Measurements from ENCODE around the gene HDAC9. TPM values are rescaled to one million over a fixed set of nuclear protein-coding genes. Genes with fewer than 3 reads are reported as not detected.

The HDAC9 gene
- polyA plus RNA-seq, 1 of the 3 experiments (the other 2 are of a cell fraction): 11.6 TPM

DNA sequence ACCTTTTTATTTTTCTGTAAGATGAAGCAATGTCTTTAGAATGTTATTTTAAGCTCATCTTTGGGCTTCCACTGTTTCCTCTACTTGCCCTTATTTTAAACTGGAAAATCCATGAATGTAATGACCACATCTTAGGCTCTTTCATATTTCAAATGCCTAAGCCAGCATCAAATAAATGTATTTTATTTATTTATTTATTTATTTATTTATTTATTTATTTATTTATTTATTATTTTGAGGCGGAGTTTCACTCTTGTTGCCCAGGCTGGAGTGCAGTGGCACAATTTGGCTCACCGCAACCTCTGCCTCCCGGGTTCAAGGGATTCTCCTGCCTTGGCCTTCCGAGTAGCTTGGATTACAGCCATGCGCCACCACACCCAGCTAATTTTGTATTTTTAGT lies 69.2 kb downstream of the HDAC9 start:
- no peaks in the 10 kb centered on the region for H4K20me1 ChIP-seq (ENCODE audit: insufficient read depth)
- H2AFZ ChIP-seq (ENCODE audit: low read depth): no peak overlapping the region
- H3K79me2 ChIP-seq (ENCODE audit: insufficient read depth): peaks cover 71% of the 10 kb centered on the region
- no peak overlapping the region for H3K9ac ChIP-seq
- WGBS (ENCODE audit: low lambda C conversion rate): 95% methylated on average over 5 of the region's 5 CpGs
- H3K27me3 ChIP-seq (ENCODE audit: insufficient read depth): no peaks in the 10 kb centered on the region
- H3K4me3 ChIP-seq (ENCODE audit: low read depth in 2 of 2, low read length in 1 of 2): no peak overlapping the region
- no peaks in the 10 kb centered on the region for H3K9me2 ChIP-seq
- H3K9me3 ChIP-seq: no peaks in the 10 kb centered on the region
- peaks cover 12% of the 10 kb centered on the region for H3F3A ChIP-seq (replicated peaks; ENCODE audit: insufficient read depth)
- no peak overlapping the region for H3K27ac ChIP-seq (ENCODE audit: low read depth in 2 of 2, low read length in 1 of 2)
- H3K36me3 ChIP-seq (replicated peaks in 1 of 2; ENCODE audit: control insufficient read depth in 1 of 2, insufficient read depth in 2 of 2, low read length in 1 of 2): peaks cover 4 to 14% of the 10 kb centered on the region in 2 experiments
- peaks cover 3 to 4% of the 10 kb centered on the region in 2 experiments; a peak in 2 of 4 replicates for H3K4me1 ChIP-seq (ENCODE audit: control insufficient read depth in 1 of 2, insufficient read depth in 2 of 2, low read depth in 1 of 2, low read length in 1 of 2)
- ChIA-PET POLR2A (no interaction called here), CTCF (interaction anchor here (0.6 to 21.6 kb wide), 10 partner anchors 9 to 231 kb away, joined by 3 to 495 read pairs (median 4); no protein-coding TSS in a partner anchor)
- TF ChIP-seq POLR2AphosphoS5 (IDR thresholded peaks at IDR 0.05; ENCODE audit: low read depth, low read length) (no peak), MXI1 (IDR thresholded peaks at IDR 0.05; ENCODE audit: low read depth, low read length) (no peak), YY1 (IDR thresholded peaks at IDR 0.05; ENCODE audit: low read depth) (no peak), FOXM1 (IDR thresholded peaks at IDR 0.05; ENCODE audit: low read depth) (no peak), SMC3 (IDR thresholded peaks at IDR 0.05; ENCODE audit: low read depth, low read length) (no peak)
- TF ChIP-seq, protein P1, sequence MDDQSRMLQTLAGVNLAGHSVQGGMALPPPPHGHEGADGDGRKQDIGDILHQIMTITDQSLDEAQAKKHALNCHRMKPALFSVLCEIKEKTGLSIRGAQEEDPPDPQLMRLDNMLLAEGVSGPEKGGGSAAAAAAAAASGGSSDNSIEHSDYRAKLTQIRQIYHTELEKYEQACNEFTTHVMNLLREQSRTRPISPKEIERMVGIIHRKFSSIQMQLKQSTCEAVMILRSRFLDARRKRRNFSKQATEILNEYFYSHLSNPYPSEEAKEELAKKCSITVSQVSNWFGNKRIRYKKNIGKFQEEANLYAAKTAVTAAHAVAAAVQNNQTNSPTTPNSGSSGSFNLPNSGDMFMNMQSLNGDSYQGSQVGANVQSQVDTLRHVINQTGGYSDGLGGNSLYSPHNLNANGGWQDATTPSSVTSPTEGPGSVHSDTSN (IDR thresholded peaks at IDR 0.05): no peak
- TF ChIP-seq, protein P2, sequence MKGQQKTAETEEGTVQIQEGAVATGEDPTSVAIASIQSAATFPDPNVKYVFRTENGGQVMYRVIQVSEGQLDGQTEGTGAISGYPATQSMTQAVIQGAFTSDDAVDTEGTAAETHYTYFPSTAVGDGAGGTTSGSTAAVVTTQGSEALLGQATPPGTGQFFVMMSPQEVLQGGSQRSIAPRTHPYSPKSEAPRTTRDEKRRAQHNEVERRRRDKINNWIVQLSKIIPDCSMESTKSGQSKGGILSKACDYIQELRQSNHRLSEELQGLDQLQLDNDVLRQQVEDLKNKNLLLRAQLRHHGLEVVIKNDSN (IDR thresholded peaks at IDR 0.05; ENCODE audit: borderline replicate concordance, low read depth): no peak
- no peak for DNase-seq
- no peak overlapping the region for H3K4me2 ChIP-seq

DNA sequence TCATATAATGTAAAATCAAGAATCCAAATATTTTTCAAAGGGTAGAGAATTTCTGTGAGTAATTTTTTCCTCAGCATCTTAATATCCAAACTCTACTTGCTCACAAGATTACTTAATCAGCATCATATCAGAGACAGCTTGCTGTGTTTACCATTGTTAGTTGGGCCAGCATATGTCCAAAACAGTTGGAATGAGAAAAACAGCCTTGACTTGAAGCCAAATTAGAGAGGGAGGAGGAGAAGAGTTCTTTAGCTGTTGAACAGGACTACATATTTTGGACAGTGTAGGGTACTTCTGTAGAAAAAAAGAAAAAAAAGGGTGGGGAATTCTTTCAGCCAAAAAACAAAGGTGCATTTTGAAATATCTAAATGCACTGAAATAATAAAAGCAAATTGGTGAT lies 69.8 kb downstream of the HDAC9 start:
- Histone ChIP-seq H3K79me2 (ENCODE audit: insufficient read depth) (peaks cover 74% of the 10 kb centered on the region), H2AFZ (ENCODE audit: low read depth) (no peak overlapping the region), H3K4me1 (ENCODE audit: control insufficient read depth in 1 of 2, insufficient read depth in 2 of 2, low read depth in 1 of 2, low read length in 1 of 2) (peaks cover under 1 to 6% of the 10 kb centered on the region in 2 experiments; a peak in 2 of 4 replicates), H3K27me3 (ENCODE audit: insufficient read depth) (no peaks in the 10 kb centered on the region), H3K9me2 (no peaks in the 10 kb centered on the region), H3K4me3 (ENCODE audit: low read depth in 2 of 2, low read length in 1 of 2) (no peak overlapping the region), H3K36me3 (replicated peaks in 1 of 2; ENCODE audit: control insufficient read depth in 1 of 2, insufficient read depth in 2 of 2, low read length in 1 of 2) (peaks cover 4 to 14% of the 10 kb centered on the region in 2 experiments), H3K9me3 (no peaks in the 10 kb centered on the region), H3K9ac (no peak overlapping the region), H3K4me2 (no peak overlapping the region), H3F3A (replicated peaks; ENCODE audit: insufficient read depth) (peaks cover 13% of the 10 kb centered on the region), H4K20me1 (ENCODE audit: insufficient read depth) (no peaks in the 10 kb centered on the region), H3K27ac (ENCODE audit: low read depth in 2 of 2, low read length in 1 of 2) (no peak overlapping the region)
- CTCF ChIA-PET: interaction anchor here (0.6 to 21.6 kb wide), 4 partner anchors 51 to 246 kb away, joined by 3 to 495 read pairs (median 3); no protein-coding TSS in a partner anchor
- DNase-seq: no peak
- TF ChIP-seq GABPA (IDR thresholded peaks at IDR 0.05; ENCODE audit: low read depth): no peak
- TF ChIP-seq RAD21 (IDR thresholded peaks at IDR 0.05; ENCODE audit: low read length): no peak
- TF ChIP-seq FOXJ3 (CRISPR knock-in tag; IDR thresholded peaks at IDR 0.05): no peak
- TF ChIP-seq NFIC (IDR thresholded peaks at IDR 0.05; ENCODE audit: borderline replicate concordance): no peak
- TF ChIP-seq FOSL2 (IDR thresholded peaks at IDR 0.05; ENCODE audit: borderline replicate concordance, low read depth): no peak
- TF ChIP-seq, protein P2 (IDR thresholded peaks at IDR 0.05; ENCODE audit: borderline replicate concordance, low read depth): no peak
- TF ChIP-seq, protein P1 (IDR thresholded peaks at IDR 0.05): no peak
- TF ChIP-seq TCF12 (IDR thresholded peaks at IDR 0.05): no peak
- TF ChIP-seq, protein P3, sequence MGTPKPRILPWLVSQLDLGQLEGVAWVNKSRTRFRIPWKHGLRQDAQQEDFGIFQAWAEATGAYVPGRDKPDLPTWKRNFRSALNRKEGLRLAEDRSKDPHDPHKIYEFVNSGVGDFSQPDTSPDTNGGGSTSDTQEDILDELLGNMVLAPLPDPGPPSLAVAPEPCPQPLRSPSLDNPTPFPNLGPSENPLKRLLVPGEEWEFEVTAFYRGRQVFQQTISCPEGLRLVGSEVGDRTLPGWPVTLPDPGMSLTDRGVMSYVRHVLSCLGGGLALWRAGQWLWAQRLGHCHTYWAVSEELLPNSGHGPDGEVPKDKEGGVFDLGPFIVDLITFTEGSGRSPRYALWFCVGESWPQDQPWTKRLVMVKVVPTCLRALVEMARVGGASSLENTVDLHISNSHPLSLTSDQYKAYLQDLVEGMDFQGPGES (IDR thresholded peaks at IDR 0.05; ENCODE audit: low read depth, low read length): no peak
- no peak for TF ChIP-seq TAF1 (IDR thresholded peaks at IDR 0.05; ENCODE audit: borderline replicate concordance, low read depth, low read length)
- TF ChIP-seq, protein P4, sequence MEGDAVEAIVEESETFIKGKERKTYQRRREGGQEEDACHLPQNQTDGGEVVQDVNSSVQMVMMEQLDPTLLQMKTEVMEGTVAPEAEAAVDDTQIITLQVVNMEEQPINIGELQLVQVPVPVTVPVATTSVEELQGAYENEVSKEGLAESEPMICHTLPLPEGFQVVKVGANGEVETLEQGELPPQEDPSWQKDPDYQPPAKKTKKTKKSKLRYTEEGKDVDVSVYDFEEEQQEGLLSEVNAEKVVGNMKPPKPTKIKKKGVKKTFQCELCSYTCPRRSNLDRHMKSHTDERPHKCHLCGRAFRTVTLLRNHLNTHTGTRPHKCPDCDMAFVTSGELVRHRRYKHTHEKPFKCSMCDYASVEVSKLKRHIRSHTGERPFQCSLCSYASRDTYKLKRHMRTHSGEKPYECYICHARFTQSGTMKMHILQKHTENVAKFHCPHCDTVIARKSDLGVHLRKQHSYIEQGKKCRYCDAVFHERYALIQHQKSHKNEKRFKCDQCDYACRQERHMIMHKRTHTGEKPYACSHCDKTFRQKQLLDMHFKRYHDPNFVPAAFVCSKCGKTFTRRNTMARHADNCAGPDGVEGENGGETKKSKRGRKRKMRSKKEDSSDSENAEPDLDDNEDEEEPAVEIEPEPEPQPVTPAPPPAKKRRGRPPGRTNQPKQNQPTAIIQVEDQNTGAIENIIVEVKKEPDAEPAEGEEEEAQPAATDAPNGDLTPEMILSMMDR (IDR thresholded peaks at IDR 0.05): no peak
- no peak for TF ChIP-seq JUND (IDR thresholded peaks at IDR 0.05)
- no peak for TF ChIP-seq YY1 (IDR thresholded peaks at IDR 0.05; ENCODE audit: low read depth)
- TF ChIP-seq, protein P5, sequence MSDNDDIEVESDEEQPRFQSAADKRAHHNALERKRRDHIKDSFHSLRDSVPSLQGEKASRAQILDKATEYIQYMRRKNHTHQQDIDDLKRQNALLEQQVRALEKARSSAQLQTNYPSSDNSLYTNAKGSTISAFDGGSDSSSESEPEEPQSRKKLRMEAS (IDR thresholded peaks at IDR 0.05; ENCODE audit: low read depth): no peak
- no peak for TF ChIP-seq TEAD4 (IDR thresholded peaks at IDR 0.05; ENCODE audit: borderline replicate concordance, insufficient read depth)
- no peak for TF ChIP-seq SIN3A (IDR thresholded peaks at IDR 0.05; ENCODE audit: borderline replicate concordance, low read depth, low read length)
- POLR2A ChIA-PET: interaction anchor here (0.7 kb wide), 1 partner anchor 541 kb away, joined by 3 read pairs; no protein-coding TSS in a partner anchor

Data from SK-N-SH (cell line).